Stimulated activated CD4-positive, alpha-beta T cell treated with anti-CD3 and anti-CD28 coated beads, Interleukin-1b, Interleukin-23, amount 100 ng/mL, for 24 hours (primary cell): ENCODE data around the gene HDAC9.

Experiments
- DNase-seq, 4 experiments: peaks; one replicate each; pipeline ENCODE4 v3.0.0-alpha.2; 2020; ENCODE audit warnings: low read depth in 4 of 4, low spot score in 1 of 4

HDAC9 gene

DNA sequence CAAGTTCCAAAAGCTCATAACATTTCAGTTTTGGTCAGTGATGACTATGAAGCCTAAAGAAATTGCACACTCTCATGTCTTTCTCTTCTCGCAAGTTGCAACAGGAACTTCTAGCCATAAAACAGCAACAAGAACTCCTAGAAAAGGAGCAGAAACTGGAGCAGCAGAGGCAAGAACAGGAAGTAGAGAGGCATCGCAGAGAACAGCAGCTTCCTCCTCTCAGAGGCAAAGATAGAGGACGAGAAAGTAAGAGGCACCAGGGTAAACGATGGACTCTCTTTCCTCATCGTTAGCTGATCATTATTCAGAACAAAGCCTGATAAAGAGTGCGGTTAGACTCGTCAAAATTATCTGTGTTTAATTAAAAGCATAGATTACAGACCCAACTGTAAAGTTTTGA is 94.7 kb downstream of the HDAC9 start:
- no peak for DNase-seq

DNA sequence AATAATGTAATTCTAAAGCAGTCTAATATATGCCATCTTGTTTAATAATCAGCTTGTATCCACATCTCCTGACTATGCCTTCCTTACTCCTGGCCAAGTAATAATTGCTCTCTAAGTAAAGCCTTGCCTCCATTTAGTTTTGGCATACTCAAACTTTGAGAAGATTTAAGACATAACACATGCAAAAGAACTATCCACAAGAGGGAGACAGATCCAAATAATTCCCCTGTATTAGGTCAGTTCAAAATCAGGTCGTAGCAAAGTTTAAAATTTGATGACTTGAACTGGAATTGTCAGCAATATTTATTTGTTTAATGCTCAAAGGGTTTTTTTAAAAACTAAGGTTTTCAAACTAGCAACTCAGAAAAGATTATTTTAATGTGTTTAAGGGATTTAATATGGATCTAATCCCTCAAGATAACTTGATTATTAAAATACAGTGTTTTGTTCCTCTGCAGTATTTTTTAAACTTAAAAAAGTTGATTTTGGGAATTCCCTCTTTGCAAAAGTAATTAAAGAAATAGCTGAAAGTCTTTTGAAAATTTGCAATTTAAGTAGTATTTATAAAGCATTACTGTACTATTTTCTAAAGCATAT is 95.3 kb downstream of the HDAC9 start:
- no peak for DNase-seq

DNA sequence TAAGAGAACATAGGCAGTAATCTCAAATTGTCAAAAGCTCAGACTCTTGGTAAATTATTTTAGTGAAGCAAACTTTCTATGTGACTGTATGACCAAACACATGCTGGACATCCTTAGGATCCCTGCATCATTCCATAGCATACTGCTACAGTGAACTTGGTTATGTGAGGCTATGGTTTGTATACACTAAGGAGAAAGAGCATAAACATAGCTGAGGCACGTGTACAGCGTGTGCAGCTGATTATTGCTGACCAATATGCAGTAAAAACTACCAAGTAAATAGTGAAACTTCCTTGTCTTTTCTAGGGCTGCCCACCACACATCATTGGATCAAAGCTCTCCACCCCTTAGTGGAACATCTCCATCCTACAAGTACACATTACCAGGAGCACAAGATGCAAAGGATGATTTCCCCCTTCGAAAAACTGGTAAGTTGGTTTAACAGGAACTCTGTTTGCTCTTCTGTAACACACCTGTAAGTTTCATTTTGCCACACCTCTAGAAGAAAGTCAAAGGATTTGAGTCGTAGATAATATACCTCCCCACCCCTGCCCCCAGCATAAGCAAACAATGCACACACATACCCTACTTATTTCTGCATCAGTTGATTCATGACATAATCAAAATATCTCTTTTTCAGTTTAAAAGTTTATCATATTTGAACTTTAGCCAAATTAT is 98.2 kb downstream of the HDAC9 start:
- no peak for DNase-seq

DNA sequence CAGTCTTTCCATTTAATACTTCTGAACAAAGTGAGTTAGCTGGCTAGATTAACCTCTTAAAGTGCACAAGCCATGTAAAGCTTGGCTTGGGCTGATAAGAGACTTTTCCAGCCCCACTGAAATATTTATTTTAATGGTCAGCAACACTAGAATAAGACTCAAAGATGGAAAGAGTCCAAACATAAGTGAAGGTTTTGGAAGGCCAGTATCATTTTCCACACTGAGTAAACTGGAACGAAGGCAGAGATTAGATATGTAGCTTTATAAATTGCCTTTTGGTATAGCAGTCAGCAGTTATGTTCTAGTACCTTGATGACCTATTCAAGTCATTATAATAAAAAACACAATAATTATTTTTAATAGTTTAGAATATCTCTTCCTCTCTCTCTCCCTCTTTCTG is 102.2 kb downstream of the HDAC9 start:
- no peak for DNase-seq

DNA sequence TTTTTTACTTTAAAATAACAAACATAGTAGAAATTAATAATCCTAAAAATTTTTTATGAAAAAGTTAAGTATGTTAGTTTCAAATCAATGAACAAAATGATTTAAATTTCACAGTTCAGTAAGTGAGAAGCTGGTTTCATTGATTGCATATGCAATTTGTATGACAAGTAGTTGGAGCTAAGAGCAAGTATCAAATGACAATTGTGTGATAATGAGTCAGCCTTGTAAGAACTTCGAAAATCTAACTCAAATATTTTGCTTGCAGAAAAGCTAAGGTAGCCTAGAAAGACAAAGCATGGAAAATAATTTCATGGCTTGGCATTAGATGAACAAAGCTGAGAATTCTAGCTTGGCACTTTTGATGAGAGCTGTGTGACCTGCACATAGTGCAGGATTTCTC is 111.5 kb downstream of the HDAC9 start:
- DNase-seq = no peak

DNA sequence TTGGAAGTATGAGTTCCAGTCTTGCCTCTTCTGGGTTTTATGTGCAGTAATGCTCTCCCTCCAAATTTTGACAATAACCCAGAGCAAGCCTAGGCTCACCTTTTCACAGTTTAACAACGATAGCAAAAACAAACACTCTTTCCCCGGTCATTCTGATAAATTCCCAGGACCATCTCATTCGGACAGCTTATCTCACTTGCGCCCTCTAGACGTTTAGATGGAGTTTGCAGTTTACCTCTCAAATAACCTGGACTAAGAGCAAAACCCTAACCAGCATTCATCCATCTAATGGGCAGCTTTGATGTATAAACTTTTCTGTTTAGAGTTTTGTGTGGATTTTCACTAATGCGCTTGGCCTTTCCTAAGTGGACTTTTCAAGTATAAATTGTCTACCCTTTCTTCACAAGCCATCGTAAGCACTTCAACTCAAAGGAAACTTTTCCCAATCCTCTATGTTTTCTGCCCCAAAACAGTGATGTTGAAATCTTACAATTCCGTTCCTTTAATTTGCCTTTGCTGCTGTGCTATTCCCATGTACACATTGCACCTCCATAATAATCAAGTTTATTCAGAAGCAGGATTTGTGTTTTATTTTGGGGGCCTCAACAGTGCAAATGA is 114.9 kb downstream of the HDAC9 start:
- no peak for DNase-seq

DNA sequence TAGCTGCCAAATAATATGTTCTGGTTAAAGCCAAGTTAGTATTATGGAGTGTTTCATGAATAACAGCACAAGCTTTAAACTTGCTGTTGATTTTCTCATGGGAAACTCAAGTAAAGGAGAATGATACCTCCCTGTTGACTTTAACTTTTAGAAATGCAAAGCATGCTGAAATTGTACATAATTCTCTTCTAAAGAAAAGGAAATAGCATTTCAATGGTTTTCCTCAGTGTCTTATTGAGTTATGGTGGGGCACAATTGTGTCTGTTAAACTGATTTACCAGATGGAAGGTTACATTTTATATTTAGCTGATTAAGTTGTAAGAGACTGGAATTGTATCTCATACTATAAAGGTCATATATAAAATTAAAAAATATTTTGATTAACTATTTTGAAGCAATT is 119.3 kb downstream of the HDAC9 start:
- DNase-seq = no peak

DNA sequence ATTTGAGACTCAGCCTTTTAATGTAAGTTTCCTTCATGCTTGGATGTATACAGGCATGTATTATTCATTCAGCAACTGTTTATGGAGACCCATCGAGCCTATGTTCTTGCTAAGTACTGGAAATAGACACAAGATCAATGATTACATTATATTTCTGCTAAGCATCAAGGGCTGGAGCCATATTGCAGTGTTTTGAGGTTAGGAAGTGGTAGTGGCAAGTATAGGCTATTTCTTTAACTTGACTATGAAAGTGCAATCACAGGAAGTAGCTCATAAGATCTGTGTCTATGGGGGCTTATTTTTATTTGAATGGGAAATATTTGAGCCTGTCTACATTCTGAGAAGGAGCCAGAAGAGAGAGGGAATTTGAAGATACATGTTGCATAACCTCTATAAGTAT is 123.8 kb downstream of the HDAC9 start:
- DNase-seq = no peak

DNA sequence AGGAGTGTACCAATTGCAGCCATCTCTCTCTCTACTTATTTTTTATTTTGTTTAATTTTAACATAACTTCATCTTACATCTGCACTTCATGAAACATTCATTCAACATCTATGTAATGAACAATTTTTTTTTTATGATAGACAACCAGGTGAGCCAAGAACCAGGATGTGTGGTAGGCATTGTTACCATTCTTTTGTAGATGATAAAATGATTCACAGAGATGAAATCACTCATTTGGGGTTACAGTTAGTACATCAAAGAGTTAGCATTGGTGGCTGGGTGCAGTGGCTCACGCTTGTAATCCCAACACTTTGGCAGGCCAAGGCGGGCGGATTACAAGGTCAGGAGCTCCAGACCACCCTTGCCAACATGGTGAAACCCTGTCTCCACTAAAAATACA is 127.8 kb downstream of the HDAC9 start:
- DNase-seq = no peak

DNA sequence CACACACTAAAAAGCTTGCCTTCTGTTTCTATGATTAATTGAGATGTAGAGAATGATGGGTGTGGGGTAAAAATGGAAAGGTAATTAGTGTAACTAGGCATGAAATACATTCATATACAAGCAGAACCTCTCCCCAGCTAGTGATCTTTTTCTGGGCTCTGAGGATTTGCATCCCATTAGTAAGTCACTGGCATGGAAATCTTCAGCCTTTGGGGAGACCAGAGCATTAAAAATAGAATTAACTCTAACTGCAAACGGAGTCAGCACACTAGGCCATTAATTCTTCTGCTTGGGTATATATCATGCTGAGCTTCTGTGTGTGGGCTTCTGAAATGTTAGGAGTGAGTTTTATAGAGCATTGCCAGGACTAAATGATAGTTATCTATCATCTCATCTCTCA is 128.9 kb downstream of the HDAC9 start:
- no peak for DNase-seq

DNA sequence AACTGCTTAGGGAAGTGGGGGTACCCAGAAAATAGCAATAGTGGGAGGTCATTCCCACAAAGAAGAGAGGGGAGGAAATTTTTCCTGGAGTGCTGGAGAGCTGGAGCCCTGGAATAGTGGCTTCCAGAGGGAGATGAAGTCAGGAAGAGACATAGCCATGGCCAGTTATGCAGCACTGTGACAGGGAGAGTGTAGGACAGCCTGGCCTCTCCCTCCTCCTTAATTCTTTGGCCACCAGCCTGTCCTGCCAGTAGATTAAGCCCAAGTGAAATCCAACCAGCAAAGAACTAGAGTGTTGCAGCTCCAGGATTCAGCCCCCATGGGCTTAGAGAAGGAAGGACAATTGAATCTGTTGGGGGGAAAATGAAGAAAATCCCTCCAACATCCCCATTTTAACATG is 130.5 kb downstream of the HDAC9 start:
- no peak for DNase-seq

DNA sequence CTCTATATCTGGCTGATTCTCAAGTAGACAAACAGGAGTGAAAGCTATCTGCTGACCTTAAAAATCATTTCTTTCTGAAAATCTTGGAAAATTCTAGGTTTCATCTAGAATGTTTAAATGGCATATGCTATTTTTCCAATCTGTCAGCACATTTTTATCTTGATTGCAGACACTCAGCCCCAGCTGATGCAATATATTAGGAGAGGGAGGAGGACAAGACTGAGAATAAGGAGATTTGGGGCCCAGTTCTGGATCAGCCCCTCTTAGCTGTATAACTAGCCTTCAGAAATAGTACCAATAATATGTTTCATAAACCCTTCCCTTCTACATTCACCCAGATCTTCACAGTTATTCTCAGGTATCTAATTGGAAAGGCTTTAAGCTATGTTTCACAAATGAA is 131.2 kb downstream of the HDAC9 start:
- DNase-seq = no peak

DNA sequence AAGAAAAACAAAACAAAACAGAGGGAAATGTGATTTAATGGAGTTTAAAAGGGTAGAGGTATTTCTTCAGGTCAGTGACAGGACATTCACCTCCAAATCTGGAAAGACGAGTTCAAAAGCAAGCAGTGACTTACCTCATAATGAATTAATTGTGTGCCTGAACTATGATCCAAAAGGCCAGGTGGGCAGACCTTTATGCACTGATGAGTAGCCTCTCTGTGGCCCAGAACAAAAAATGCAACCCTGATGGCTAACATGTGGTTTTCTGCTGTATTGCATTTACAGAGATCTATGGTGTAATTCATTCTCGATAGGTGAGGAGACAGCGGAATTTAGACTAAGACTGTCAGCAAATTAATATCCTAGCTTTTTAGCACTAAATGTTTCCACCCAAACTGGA is 142.0 kb downstream of the HDAC9 start:
- no peak for DNase-seq

DNA sequence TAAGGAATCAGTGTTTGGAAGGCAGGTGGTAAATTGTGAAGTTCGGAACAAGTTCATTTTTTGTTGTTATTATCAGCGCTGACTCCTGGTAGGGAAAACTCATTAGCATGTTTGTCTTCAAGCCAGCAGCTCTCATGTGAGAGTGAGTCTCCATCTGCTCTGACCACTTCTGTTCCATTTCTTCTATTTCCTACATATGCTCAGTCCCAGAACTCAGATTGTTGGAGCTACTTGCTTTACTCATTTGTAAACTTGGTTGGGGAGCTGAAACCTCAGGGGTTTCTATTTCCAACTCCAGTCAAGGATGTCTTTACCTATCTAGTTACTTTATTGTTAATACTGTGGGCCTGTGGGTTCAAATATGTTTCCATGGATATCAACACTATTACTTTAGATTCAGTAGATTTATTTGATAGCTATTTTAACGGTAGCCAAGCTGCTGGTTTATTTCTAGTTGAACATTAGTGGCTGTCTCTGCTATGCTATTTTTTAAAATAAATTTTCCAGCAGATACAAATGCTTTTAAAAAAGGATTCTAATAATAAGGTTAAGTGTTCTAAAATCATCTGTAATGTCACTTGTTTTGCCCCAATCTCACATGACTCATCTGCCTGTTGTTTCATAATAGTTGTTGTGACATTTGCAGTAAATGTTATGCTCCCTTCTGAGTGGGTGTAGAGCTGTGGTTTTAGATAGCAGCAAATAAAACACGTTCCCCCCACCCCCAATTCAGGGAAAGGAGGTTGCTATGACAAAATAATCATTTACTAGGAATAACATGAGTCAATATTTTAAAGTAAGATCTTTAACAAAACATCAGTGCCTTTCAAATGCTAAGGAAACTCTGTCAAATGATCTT is 143.3 kb downstream of the HDAC9 start:
- DNase-seq = no peak

DNA sequence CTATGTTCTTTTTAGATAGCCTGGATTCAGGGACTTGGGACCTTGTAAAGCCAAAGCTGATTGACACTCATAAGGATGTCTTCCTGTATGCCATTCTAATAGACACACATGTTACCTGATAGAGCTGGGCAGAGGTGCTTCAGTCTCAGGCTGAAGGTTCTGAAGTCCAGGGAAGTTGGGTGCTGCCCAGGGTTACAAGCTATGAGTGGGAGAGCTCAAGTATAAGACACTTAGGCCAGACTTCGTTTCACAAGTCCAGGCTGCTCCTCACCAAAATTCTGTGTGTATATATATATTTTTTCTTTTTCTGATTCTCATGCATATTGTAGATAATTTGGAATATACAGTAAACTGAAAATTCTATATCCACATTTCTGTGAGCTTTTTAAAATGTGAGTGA is 144.2 kb downstream of the HDAC9 start:
- no peak for DNase-seq

DNA sequence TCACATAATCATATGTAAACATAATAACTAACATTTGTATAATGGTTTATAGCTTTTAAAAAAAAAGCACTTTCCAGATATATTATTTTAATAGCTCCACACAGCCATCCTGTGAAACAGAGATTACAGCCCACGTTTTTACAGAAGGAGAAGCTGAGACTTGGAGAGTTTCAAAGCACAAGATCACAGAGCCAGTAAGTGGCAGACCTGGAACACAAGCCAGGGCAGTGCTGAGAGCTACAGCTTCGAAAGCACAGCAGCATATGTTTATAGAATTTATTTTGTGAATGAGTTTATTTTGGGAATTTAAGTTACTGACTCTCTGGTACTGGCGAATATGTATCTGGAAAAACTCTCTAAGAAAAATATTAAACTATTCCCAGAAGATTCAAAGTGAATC is 149.4 kb downstream of the HDAC9 start:
- no peak for DNase-seq

DNA sequence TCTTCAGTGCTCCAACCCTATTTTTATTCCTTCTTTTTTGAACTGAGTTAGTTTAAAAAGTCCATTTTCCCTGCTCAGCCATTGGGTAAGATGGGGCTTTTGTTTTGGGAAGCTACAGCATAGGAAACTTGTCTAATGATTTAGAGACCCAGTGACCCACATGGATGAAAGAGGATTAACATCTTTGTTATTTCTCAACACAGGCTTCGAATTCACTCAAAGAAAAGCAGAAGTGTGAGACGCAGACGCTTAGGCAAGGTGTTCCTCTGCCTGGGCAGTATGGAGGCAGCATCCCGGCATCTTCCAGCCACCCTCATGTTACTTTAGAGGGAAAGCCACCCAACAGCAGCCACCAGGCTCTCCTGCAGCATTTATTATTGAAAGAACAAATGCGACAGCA is 152.0 kb downstream of the HDAC9 start:
- DNase-seq = no peak

DNA sequence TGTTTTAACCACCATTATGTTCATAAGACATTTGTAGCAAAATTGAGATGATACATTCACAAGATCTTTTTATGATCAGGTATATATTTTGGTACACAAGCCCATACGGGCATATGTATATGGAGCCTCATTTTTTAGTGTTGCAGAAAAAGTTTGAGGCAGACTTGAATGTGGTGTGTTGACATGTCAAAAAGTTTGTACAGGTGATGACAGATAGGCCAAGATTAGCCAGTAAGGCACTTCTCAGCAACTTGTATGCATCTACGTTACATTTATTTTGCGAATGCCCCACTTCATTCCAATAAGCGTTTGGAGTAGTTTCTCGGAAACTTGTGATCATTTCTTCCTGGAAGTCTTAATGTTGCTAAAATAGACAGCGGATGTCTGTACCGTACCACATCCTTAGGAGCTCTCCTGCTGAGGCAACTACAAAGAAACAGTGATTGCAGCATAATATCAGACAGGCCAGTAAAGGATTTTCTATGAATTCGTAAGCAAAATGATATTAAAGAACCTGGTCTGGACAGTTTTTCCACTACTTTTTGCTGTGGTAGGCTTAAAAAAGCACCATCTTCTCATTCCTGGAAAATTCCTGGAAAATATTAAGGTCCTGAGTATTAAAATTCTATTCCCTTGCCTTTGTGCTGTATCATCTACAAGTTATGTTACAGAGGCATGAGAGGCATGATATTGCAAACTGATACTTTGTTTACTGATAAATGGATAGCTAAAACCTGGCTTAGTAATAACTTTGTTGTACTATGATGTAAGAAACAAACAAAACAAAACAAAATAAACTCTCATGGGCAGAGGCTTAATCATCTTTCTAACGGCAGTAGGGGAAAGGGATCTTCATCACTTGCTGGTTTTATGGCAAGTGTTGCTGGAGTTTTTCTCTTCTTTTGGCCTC is 153.6 kb downstream of the HDAC9 start:
- DNase-seq = no peak

DNA sequence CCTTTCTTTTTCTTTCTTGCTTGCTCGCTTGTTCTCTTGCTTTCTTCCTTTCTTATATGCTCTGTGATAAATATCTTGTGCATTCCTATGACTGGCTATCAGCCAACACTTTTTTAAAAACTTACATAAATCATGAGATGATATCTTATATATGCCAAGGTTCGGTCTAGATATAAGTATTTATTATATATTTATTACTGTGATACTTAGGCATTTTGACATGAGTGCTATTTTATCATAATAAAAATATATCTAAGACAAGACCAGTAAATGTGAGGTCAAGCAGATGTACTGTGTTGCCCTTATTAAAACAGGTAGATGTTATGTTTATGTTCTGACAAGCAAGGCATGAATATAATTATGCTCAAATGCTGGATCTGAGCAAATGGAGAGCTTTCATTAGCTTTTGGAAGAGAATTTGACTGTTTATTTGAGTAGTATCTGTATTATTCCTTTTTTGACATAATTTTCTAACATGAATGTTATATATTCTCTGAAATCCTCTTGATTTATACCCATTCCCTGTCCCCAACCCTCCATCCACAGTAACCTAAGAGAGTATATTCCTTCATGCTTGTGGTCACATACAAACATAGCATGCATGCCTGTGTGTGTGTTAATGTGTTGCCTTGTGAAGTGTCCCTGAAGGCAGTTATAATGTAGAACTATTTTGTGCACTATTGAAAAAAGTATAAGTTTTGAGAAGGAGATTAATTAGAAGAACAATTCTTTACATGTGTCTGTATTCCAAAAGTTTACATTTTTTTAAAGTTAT is 158.0 kb downstream of the HDAC9 start:
- DNase-seq = no peak

DNA sequence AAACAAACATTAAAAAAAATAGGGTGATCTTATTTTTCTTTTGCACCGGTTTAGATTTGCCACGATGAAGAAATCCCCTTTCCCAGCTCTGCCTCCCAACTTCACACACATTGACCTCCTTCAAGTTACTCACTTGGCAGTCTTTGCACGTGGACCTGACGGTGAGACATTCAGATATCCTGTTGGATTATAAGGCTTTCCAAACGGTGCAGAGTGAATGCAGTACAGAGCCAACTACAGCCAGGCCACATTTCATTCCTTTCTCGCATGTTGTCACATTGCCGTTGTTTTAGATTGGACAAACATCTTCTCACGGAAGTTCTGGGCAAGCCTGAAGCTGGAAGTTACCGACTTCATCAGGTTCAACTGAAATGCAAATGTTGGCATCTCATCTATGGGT is 159.2 kb downstream of the HDAC9 start:
- no peak for DNase-seq
